ENCODE results near the gene PPP4R2.

The PPP4R2 gene

DNA sequence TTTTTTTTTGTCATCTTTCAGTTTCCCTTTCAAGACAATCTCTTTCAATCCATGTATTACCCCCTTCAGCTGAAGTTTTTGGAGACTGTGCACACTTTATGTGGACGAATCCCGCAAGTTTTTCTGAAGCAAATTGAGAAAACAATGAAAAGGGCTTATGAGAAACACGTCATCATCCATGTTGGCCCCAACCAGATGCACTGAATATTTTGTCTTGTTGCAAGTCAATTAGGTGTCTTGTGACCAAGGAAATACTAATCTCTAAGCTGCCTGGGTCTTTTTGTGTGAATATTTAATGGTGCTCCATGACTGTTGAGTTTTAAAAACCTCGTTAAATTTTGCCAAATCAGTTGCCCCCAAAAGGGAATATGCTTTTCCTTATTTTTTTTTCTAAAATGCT lies 21.7 kb upstream of the PPP4R2 start:
- no peak overlapping the region for H3K9ac ChIP-seq (ENCODE audit: low read length in 5 of 5)
- no peaks in the 10 kb centered on the region for H3K9me3 ChIP-seq (ENCODE audit: control insufficient read depth in 5 of 5, low read length in 5 of 5)
- H3K36me3 ChIP-seq (ENCODE audit: control insufficient read depth in 5 of 5, insufficient read depth in 5 of 5, low read length in 5 of 5), result peaks cover 0 to 3% (median 0%) of the 10 kb centered on the region in 5 donors
- H3K27ac ChIP-seq (ENCODE audit: low read depth, low read length), result no peak overlapping the region
- no peaks in the 10 kb centered on the region for H3K27me3 ChIP-seq (ENCODE audit: control insufficient read depth in 5 of 5, insufficient read depth in 4 of 5, low read length in 5 of 5)
- no peaks in the 10 kb centered on the region for H3K4me1 ChIP-seq (ENCODE audit: control insufficient read depth in 5 of 5, insufficient read depth in 5 of 5, low read length in 5 of 5)
- no peak overlapping the region for H3K4me3 ChIP-seq (ENCODE audit: low read depth in 1 of 5, low read length in 5 of 5)

- H3K4me3 ChIP-seq (ENCODE audit: low read depth in 1 of 5, low read length in 5 of 5), result no peak overlapping the region
- H3K27me3 ChIP-seq (ENCODE audit: control insufficient read depth in 5 of 5, insufficient read depth in 4 of 5, low read length in 5 of 5), result no peaks in the 10 kb centered on the region
- no peak overlapping the region for H3K9ac ChIP-seq (ENCODE audit: low read length in 5 of 5)
- no peak overlapping the region for H3K27ac ChIP-seq (ENCODE audit: low read depth, low read length)
- H3K4me1 ChIP-seq (ENCODE audit: control insufficient read depth in 5 of 5, insufficient read depth in 5 of 5, low read length in 5 of 5), result no peaks in the 10 kb centered on the region
- H3K9me3 ChIP-seq (ENCODE audit: control insufficient read depth in 5 of 5, low read length in 5 of 5), result no peaks in the 10 kb centered on the region
- peaks cover 0 to 3% (median 0%) of the 10 kb centered on the region in 5 donors for H3K36me3 ChIP-seq (ENCODE audit: control insufficient read depth in 5 of 5, insufficient read depth in 5 of 5, low read length in 5 of 5)
Observed at GRCh38 chr3:72976281-72976741, 20.3 kb upstream of the PPP4R2 start.

DNA sequence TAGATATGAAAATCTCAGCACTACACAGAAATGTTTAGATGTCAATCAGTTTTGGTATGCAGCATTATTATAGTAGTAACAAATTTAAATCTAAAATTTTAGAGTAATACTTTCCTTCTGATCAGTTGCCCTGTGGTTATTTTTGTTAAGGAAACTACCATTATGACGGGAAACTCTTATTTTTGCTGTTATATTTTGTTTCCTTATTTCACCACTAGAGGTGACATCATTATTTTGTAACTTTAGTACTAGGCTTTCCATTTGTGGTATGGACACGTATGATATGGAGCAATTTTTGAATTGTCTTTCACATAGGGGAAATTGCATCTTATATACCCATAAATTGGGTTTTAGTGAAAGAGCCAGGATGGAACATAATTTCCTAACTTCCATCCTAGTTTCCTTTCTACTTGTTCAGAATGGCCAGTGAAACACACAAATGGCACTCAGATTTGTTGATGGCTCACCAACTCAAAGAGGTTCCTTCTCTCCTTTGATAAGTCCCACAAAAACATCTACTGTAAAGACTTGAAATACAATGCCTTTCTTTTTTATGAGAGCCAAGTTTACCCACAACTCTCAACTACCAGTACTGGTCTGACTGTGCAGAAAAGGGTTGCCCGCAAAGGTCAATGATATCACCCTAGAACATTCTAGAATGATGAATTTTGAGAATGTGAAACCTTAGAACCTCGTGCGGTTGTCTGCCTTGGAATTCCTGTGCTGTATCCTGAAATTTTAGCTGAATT lies 19.4 kb upstream of the PPP4R2 start:
- no peaks in the 10 kb centered on the region for H3K4me1 ChIP-seq (ENCODE audit: control insufficient read depth in 5 of 5, insufficient read depth in 5 of 5, low read length in 5 of 5)
- no peak overlapping the region for H3K4me3 ChIP-seq (ENCODE audit: low read depth in 1 of 5, low read length in 5 of 5)
- H3K9me3 ChIP-seq (ENCODE audit: control insufficient read depth in 5 of 5, low read length in 5 of 5), result no peaks in the 10 kb centered on the region
- H3K27me3 ChIP-seq (ENCODE audit: control insufficient read depth in 5 of 5, insufficient read depth in 4 of 5, low read length in 5 of 5), result no peaks in the 10 kb centered on the region
- peaks cover 0 to 3% (median 0%) of the 10 kb centered on the region in 5 donors for H3K36me3 ChIP-seq (ENCODE audit: control insufficient read depth in 5 of 5, insufficient read depth in 5 of 5, low read length in 5 of 5)
- no peak overlapping the region for H3K9ac ChIP-seq (ENCODE audit: low read length in 5 of 5)
- H3K27ac ChIP-seq (ENCODE audit: low read depth, low read length), result no peak overlapping the region

GRCh38 chr3:72982609-72983366 lies 13.8 kb upstream of the PPP4R2 start:
- peaks cover 0 to 2% (median 0%) of the 10 kb centered on the region in 5 donors for H3K4me1 ChIP-seq (ENCODE audit: control insufficient read depth in 5 of 5, insufficient read depth in 5 of 5, low read length in 5 of 5)
- H3K9me3 ChIP-seq (ENCODE audit: control insufficient read depth in 5 of 5, low read length in 5 of 5), result peaks cover 0 to 9% (median 6%) of the 10 kb centered on the region in 5 donors
- no peak overlapping the region for H3K27ac ChIP-seq (ENCODE audit: low read depth, low read length)
- no peaks in the 10 kb centered on the region for H3K36me3 ChIP-seq (ENCODE audit: control insufficient read depth in 5 of 5, insufficient read depth in 5 of 5, low read length in 5 of 5)
- no peaks in the 10 kb centered on the region for H3K27me3 ChIP-seq (ENCODE audit: control insufficient read depth in 5 of 5, insufficient read depth in 4 of 5, low read length in 5 of 5)
- no peak overlapping the region for H3K4me3 ChIP-seq (ENCODE audit: low read depth in 1 of 5, low read length in 5 of 5)
- no peak overlapping the region for H3K9ac ChIP-seq (ENCODE audit: low read length in 5 of 5)

DNA sequence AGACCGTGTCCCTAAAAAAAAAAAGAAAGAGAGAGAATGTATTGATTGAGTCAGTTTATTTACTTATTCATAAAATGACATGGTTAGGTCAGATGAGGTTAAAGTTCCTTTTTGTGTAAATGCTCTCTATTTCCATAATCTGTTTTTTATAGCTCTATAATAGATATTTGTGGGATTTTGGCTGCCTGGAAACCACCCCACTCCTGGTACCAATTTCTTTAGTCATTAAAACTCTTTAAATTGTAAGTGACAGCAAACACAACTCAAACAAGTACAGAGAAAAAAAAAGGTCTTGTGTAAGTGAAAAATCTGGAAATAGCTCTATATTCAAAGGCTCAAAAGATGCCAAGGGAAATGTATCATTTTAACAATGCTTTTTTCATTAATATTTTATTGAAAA lies 11.0 kb upstream of the PPP4R2 start:
- no peak overlapping the region for H3K4me3 ChIP-seq (ENCODE audit: low read depth in 1 of 5, low read length in 5 of 5)
- H3K27me3 ChIP-seq (ENCODE audit: control insufficient read depth in 5 of 5, insufficient read depth in 4 of 5, low read length in 5 of 5), result no peaks in the 10 kb centered on the region
- peaks cover 0 to 9% (median 6%) of the 10 kb centered on the region in 5 donors for H3K9me3 ChIP-seq (ENCODE audit: control insufficient read depth in 5 of 5, low read length in 5 of 5)
- no peak overlapping the region for H3K9ac ChIP-seq (ENCODE audit: low read length in 5 of 5)
- no peaks in the 10 kb centered on the region for H3K36me3 ChIP-seq (ENCODE audit: control insufficient read depth in 5 of 5, insufficient read depth in 5 of 5, low read length in 5 of 5)
- no peak overlapping the region for H3K27ac ChIP-seq (ENCODE audit: low read depth, low read length)
- H3K4me1 ChIP-seq (ENCODE audit: control insufficient read depth in 5 of 5, insufficient read depth in 5 of 5, low read length in 5 of 5), result peaks cover 0 to 2% (median 0%) of the 10 kb centered on the region in 5 donors

GRCh38 chr3:72990701-72991395 lies 5.8 kb upstream of the PPP4R2 start:
- H3K4me1 ChIP-seq (ENCODE audit: control insufficient read depth in 5 of 5, insufficient read depth in 5 of 5, low read length in 5 of 5), result peaks cover 0 to 4% (median 0%) of the 10 kb centered on the region in 5 donors
- H3K9ac ChIP-seq (ENCODE audit: low read length in 5 of 5), result no peak overlapping the region
- no peak overlapping the region for H3K27ac ChIP-seq (ENCODE audit: low read depth, low read length)
- H3K27me3 ChIP-seq (ENCODE audit: control insufficient read depth in 5 of 5, insufficient read depth in 4 of 5, low read length in 5 of 5), result no peaks in the 10 kb centered on the region
- peaks cover 0 to 3% (median 0%) of the 10 kb centered on the region in 5 donors for H3K9me3 ChIP-seq (ENCODE audit: control insufficient read depth in 5 of 5, low read length in 5 of 5)
- no peak overlapping the region for H3K4me3 ChIP-seq (ENCODE audit: low read depth in 1 of 5, low read length in 5 of 5)
- H3K36me3 ChIP-seq (ENCODE audit: control insufficient read depth in 5 of 5, insufficient read depth in 5 of 5, low read length in 5 of 5), result no peaks in the 10 kb centered on the region

GRCh38 chr3:72991522-72991921 lies 5.1 kb upstream of the PPP4R2 start:
- Histone ChIP-seq H3K36me3 (ENCODE audit: control insufficient read depth in 5 of 5, insufficient read depth in 5 of 5, low read length in 5 of 5) (no peaks in the 10 kb centered on the region), H3K9me3 (ENCODE audit: control insufficient read depth in 5 of 5, low read length in 5 of 5) (no peaks in the 10 kb centered on the region), H3K27ac (ENCODE audit: low read depth, low read length) (no peak overlapping the region), H3K9ac (ENCODE audit: low read length in 5 of 5) (no peak overlapping the region), H3K4me3 (ENCODE audit: low read depth in 1 of 5, low read length in 5 of 5) (no peak overlapping the region), H3K4me1 (ENCODE audit: control insufficient read depth in 5 of 5, insufficient read depth in 5 of 5, low read length in 5 of 5) (peaks cover 0 to 9% (median 5%) of the 10 kb centered on the region in 5 donors), H3K27me3 (ENCODE audit: control insufficient read depth in 5 of 5, insufficient read depth in 4 of 5, low read length in 5 of 5) (no peaks in the 10 kb centered on the region)

- H3K4me3 ChIP-seq (ENCODE audit: low read depth in 1 of 5, low read length in 5 of 5), result no peak overlapping the region
- no peaks in the 10 kb centered on the region for H3K27me3 ChIP-seq (ENCODE audit: control insufficient read depth in 5 of 5, insufficient read depth in 4 of 5, low read length in 5 of 5)
- H3K36me3 ChIP-seq (ENCODE audit: control insufficient read depth in 5 of 5, insufficient read depth in 5 of 5, low read length in 5 of 5), result no peaks in the 10 kb centered on the region
- no peak overlapping the region for H3K9ac ChIP-seq (ENCODE audit: low read length in 5 of 5)
- H3K27ac ChIP-seq (ENCODE audit: low read depth, low read length), result no peak overlapping the region
- no peaks in the 10 kb centered on the region for H3K9me3 ChIP-seq (ENCODE audit: control insufficient read depth in 5 of 5, low read length in 5 of 5)
- H3K4me1 ChIP-seq (ENCODE audit: control insufficient read depth in 5 of 5, insufficient read depth in 5 of 5, low read length in 5 of 5), result peaks cover 0 to 18% (median 13%) of the 10 kb centered on the region in 5 donors
Observed at GRCh38 chr3:72993391-72993790, 3.2 kb upstream of the PPP4R2 start.

- Histone ChIP-seq H3K27me3 (ENCODE audit: control insufficient read depth in 5 of 5, insufficient read depth in 4 of 5, low read length in 5 of 5) (no peaks in the 10 kb centered on the region), H3K4me1 (ENCODE audit: control insufficient read depth in 5 of 5, insufficient read depth in 5 of 5, low read length in 5 of 5) (peaks cover 7 to 35% (median 32%) of the 10 kb centered on the region in 5 donors), H3K36me3 (ENCODE audit: control insufficient read depth in 5 of 5, insufficient read depth in 5 of 5, low read length in 5 of 5) (peaks cover 0 to 3% (median 0%) of the 10 kb centered on the region in 5 donors), H3K9me3 (ENCODE audit: control insufficient read depth in 5 of 5, low read length in 5 of 5) (no peaks in the 10 kb centered on the region), H3K4me3 (ENCODE audit: low read depth in 1 of 5, low read length in 5 of 5) (no peak overlapping the region), H3K9ac (ENCODE audit: low read length in 5 of 5) (peak overlapping the region in 1 of 5 donors; percentile 26), H3K27ac (ENCODE audit: low read depth, low read length) (peak overlapping the region; percentile 24)
Observed at GRCh38 chr3:72995337-72995736, 1.3 kb upstream of the PPP4R2 start.

Data from subcutaneous abdominal adipose tissue (tissue), 5 donors.